ENCODE results near the gene NOC2L. TPM values are rescaled to one million over a fixed set of nuclear protein-coding genes. Genes with fewer than 3 reads are reported as not detected.

Gene NOC2L
- polyA plus RNA-seq, 3 donors: 56.1 to 60.0 (median 59.4) TPM

- no peak for DNase-seq (ENCODE audit: low read depth in 3 of 3, low spot score in 2 of 3)
Measured at GRCh38 chr1:945688-946556, 13.1 kb downstream of the NOC2L start.

DNA sequence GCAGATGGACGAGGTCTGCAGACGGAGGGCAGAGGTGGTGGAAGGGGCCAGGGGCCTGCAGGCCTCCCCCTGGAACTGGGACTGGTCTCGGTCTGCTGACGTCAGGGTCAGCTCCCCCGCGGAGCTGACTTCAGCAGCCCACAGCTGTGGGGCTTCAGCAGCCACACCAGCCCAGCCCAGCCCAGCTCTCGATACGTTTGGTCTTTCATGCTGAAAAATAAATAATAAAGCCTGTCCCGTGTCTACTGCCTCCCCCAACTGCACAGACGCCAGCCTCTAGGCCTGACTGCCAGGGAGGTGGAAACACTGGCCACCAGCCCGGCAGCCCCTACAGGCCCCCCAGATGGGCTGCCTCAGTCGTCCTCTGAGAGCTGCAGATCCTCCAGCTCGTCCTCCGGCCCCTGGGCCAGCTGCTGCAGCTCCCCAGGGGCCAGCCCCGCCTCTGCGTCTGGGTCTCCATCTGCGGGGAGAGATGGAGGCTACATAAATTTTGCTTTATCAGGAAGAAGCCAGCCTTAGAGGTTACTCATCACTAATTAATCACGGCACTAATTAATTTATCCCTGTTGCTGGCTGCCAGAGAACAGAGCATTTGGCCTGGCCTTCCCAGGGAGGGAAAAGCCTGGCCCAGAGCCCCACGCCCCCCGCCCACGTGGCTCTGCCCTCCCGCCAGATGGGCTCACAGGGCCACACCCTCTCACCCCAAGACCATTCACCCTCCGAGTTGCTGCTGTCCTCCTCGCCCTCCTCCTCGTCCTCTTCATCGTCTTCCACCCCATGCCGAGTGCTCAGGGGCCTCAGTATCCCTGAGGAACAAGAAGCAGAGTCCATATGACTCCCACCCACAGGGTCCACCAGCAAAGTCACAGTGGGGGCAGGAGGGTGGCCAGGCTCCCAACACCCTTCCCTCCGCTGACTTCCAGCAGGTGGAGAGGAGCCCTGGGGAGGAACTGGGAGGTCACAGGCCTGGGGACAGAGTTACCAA is 14.4 kb downstream of the NOC2L start:
- DNase-seq (ENCODE audit: low read depth in 3 of 3, low spot score in 2 of 3): peak in 2 of 3 donors; percentile 83

- DNase-seq (ENCODE audit: low read depth in 3 of 3, low spot score in 2 of 3): no peak
Measured at GRCh38 chr1:943545-944340, 15.3 kb downstream of the NOC2L start.

DNA sequence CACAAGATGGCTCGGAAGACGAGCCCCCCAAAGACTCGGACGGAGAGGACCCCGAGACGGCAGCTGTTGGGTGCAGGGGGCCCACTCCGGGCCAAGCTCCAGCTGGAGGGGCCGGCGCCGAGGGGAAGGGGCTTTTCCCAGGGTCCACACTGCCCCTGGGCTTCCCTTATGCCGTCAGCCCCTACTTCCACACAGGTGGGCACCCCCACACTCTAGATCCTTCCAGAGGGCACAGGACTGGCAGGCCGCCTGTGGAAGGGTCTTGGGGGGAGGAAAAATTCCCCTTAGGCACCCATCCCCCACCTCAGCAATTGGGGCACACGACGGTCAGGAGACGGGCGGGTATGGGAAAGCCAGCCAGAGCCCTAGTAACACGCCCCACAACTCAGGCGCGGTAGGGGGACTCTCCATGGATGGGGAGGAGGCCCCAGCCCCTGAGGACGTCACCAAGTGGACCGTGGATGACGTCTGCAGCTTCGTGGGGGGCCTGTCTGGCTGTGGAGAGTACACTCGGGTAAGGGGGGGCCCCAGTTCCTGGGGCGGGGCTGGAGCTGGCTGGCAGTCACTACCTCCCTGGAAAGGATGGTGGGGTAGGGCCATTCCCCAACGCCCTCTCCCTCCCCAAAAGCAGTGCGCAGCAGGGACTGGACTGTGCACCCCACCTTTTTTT is 16.1 kb downstream of the NOC2L start:
- DNase-seq (ENCODE audit: low read depth in 3 of 3, low spot score in 2 of 3): no peak

- no peak for DNase-seq (ENCODE audit: low read depth in 3 of 3, low spot score in 2 of 3)
Measured at GRCh38 chr1:942411-942821, 16.6 kb downstream of the NOC2L start.

- DNase-seq (ENCODE audit: low read depth in 3 of 3, low spot score in 2 of 3): no peak
Measured at GRCh38 chr1:941588-942383, 17.3 kb downstream of the NOC2L start.

GRCh38 chr1:941015-941587 is 18.0 kb downstream of the NOC2L start:
- no peak for DNase-seq (ENCODE audit: low read depth in 3 of 3, low spot score in 2 of 3)

GRCh38 chr1:940107-941014 is 18.7 kb downstream of the NOC2L start:
- DNase-seq (ENCODE audit: low read depth in 3 of 3, low spot score in 2 of 3): peak in 2 of 3 donors; percentile 78 to 80

- no peak for DNase-seq (ENCODE audit: low read depth in 3 of 3, low spot score in 2 of 3)
Measured at GRCh38 chr1:939511-940106, 19.4 kb downstream of the NOC2L start.

GRCh38 chr1:938711-939489 is 20.2 kb downstream of the NOC2L start:
- DNase-seq (ENCODE audit: low read depth in 3 of 3, low spot score in 2 of 3): no peak

GRCh38 chr1:938088-938683 is 20.9 kb downstream of the NOC2L start:
- DNase-seq (ENCODE audit: low read depth in 3 of 3, low spot score in 2 of 3): no peak

DNA sequence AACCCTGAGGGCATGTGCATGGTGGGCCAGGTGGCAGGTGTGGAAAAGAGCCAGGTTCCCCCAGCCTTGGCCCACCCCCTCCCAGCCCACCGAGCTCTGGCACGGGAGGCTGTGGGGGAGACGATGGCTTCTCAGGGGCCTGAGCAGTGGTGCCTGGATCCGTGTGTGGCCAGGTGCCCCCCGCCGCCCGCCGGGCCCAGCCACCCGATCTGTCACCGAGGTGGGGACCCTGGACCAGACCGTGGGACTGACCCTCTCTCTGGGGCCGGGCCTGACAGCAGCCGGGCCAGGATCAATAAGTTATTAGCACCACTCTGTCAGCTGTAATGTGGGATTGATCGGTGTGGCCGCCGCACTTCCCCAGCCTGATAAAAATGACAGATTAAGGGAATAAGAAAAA is 21.5 kb downstream of the NOC2L start:
- no peak for DNase-seq (ENCODE audit: low read depth in 3 of 3, low spot score in 2 of 3)

GRCh38 chr1:936348-937264 is 22.4 kb downstream of the NOC2L start:
- no peak for DNase-seq (ENCODE audit: low read depth in 3 of 3, low spot score in 2 of 3)

DNA sequence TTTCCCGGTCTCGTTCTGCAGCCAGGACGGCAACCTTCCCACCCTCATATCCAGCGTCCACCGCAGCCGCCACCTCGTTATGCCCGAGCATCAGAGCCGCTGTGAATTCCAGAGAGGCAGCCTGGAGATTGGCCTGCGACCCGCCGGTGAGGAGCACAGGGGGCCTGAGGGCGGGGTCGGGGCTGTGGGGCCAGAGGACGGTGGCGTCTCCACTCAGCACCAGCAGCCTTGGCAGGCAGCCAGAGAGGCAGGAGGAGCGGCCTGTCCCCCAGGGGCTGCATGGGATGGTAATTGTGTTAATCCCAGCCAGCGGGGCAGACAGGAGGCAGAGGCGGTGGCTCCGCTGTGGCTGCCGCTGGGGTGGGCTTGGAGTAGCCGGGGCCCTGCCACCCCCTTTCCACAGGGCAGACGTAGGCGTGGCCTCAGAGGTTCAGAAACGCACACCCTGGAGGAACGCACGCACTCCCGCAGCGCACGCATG is 23.3 kb downstream of the NOC2L start:
- no peak for DNase-seq (ENCODE audit: low read depth in 3 of 3, low spot score in 2 of 3)

All from right renal cortex interstitium (tissue), 3 donors.